ENCODE measurements around the gene NEK3. TPM values are rescaled to one million over a fixed set of nuclear protein-coding genes. Genes with fewer than 3 reads are reported as not detected.
"Not testable (repeated sequence)": the region's sequence is repeated elsewhere in the genome, so short reads cannot be mapped to it uniquely, and the experiment has no call there.

Gene NEK3
- total and polyA plus RNA-seq, 4 donors: 6.0 to 30.9 (median 19.9) TPM

DNA sequence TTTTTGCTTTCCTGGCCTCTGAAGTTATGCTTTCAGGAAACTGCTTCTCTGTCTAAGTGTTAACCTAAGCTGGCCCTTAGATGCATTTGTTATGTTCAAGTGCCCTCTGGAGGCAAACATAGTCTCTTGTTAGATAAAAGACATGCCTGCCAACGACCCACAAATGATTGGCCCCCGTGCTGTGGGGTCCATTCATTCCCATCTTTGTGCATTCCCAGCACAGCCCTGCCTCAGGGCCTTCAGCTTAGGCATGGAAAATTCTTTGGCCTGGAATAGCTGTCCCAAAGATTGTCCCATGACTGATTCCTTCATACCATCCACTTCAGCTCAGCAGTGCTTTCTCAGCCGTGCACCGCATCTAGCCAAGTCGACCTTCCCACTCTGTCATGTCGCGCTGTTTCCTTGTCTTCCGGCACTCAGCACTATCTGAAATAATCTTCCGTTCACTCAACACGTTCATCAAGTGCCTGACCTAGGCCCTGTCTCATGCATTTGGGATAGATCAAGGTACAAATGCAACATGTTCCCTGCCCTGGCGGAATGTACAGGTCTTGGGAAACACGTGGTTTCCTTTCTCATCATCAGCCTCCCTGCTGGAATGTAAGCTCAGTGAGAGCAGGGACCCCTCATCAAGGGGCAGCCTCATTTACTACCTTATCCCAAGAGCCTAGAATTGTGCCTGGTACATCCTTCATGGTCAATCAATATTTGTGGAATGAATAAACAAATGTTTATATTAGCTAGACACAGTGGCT lies 42.2 kb upstream of the NEK3 start:
- ATAC-seq (ENCODE audit: insufficient read depth, low FRiP score); H3K27me3 ChIP-seq (ENCODE audit: control insufficient read depth in 3 of 3, insufficient read depth in 3 of 3, low read length in 2 of 3); H3K4me3 ChIP-seq; H3K36me3 ChIP-seq (ENCODE audit: control insufficient read depth in 4 of 4, insufficient read depth in 4 of 4, low read length in 4 of 4); H3K27ac ChIP-seq (ENCODE audit: low read depth in 1 of 2, low read length in 1 of 2); H3K9ac ChIP-seq (ENCODE audit: insufficient read depth in 1 of 2, low read length in 2 of 2); H3K9me3 ChIP-seq (ENCODE audit: control insufficient read depth in 4 of 4, insufficient read depth in 3 of 4, low read length in 3 of 4); H3K4me1 ChIP-seq (ENCODE audit: control insufficient read depth in 5 of 5, insufficient read depth in 5 of 5, low read length in 5 of 5): not testable (repeated sequence)
- 26 to 37% methylated on average over 12 of the region's 12 CpGs for WGBS, 2 donors
- DNase-seq: peak; percentile 50 to 84 (median 77)
- TF ChIP-seq, protein P1, sequence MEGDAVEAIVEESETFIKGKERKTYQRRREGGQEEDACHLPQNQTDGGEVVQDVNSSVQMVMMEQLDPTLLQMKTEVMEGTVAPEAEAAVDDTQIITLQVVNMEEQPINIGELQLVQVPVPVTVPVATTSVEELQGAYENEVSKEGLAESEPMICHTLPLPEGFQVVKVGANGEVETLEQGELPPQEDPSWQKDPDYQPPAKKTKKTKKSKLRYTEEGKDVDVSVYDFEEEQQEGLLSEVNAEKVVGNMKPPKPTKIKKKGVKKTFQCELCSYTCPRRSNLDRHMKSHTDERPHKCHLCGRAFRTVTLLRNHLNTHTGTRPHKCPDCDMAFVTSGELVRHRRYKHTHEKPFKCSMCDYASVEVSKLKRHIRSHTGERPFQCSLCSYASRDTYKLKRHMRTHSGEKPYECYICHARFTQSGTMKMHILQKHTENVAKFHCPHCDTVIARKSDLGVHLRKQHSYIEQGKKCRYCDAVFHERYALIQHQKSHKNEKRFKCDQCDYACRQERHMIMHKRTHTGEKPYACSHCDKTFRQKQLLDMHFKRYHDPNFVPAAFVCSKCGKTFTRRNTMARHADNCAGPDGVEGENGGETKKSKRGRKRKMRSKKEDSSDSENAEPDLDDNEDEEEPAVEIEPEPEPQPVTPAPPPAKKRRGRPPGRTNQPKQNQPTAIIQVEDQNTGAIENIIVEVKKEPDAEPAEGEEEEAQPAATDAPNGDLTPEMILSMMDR (IDR thresholded peaks at IDR 0.05; ENCODE audit: control extremely low read depth, extremely low read depth): peak; percentile 34

DNA sequence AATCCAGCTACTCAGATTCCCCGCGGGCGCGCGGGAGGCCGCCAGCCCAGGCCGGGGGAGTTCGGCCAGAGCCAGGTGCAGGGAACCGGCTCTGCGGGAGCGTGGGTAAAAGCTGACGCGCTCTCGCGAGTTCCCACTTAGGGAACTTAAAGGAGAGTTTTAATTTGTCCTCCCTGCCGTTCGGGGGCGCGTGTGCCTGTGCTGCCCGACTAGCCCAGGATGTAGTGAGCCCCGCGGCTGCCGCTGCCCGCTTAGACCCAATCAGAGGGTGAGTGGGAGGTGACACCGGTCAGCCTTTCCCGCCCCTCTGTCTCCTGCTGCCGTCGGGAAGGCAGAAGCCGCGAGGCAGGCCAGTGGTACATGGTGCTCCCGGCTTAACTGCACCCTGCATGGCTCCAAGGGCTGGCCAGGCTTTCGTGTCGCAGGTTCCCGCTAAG lies 36.0 kb upstream of the NEK3 start:
- WGBS, 2 donors: 13 to 37% methylated on average over 29 to 34 of the region's 34 CpGs
- peaks cover 0 to 7% (median 5%) of the 10 kb centered on the region in 5 donors for H3K4me1 ChIP-seq (ENCODE audit: control insufficient read depth in 5 of 5, insufficient read depth in 5 of 5, low read length in 5 of 5)
- ATAC-seq (ENCODE audit: insufficient read depth, low FRiP score) (peak; percentile 37), DNase-seq (peak; percentile 61 to 78 (median 76))
- H3K27ac ChIP-seq (ENCODE audit: low read depth in 1 of 2, low read length in 1 of 2): peak overlapping the region in 1 of 2 donors; percentile 25
- TF ChIP-seq, protein P1 (IDR thresholded peaks at IDR 0.05; ENCODE audit: control extremely low read depth, extremely low read depth): no peak
- H3K4me3 ChIP-seq: peak overlapping the region; percentile 12
- peaks cover 0 to 3% (median 0%) of the 10 kb centered on the region in 4 donors for H3K36me3 ChIP-seq (ENCODE audit: control insufficient read depth in 4 of 4, insufficient read depth in 4 of 4, low read length in 4 of 4)
- H3K27me3 ChIP-seq (ENCODE audit: control insufficient read depth in 3 of 3, insufficient read depth in 3 of 3, low read length in 2 of 3): no peaks in the 10 kb centered on the region
- H3K9me3 ChIP-seq (ENCODE audit: control insufficient read depth in 4 of 4, insufficient read depth in 3 of 4, low read length in 3 of 4): no peaks in the 10 kb centered on the region
- H3K9ac ChIP-seq (ENCODE audit: insufficient read depth in 1 of 2, low read length in 2 of 2): peak overlapping the region in 1 of 2 donors; percentile 49

DNA sequence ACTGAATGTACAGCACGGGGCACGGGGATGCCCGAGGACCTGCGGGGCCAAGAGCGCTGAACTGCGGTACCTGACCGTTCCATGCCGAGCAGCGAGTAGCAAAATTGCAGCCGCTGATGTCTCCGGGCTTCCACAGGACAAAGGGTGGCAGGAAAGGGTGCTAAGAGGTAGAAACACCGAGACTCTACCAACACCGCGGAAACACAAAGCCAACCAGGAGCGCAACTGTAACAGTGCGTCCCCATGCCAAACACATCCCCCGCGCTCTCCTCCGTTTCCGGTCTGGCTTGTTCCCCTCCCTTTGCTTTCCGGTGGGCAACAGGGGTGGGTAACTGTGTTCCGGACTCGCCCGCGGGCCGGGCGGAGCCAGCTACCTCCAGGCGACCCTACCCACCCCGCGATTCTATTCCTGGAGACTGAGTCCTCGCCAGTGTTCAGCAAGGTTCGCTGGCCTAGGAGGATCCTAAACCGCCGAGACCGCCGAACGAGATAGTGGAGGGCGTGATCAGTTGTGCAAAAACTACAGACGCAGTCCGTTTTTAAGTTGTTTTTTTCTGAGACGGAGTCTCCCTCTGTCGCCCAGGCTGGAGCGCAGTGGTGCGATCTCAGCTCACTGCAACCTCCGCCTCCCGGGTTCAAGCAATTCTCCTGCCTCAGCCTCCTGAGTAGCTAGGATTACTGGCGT lies 34.9 kb upstream of the NEK3 start:
- peak overlapping the region; percentile 98 for H3K4me3 ChIP-seq
- peak overlapping the region; percentile 81 to 93 for H3K27ac ChIP-seq (ENCODE audit: low read depth in 1 of 2, low read length in 1 of 2)
- H3K9ac ChIP-seq (ENCODE audit: insufficient read depth in 1 of 2, low read length in 2 of 2): peak overlapping the region; percentile 30 to 86
- TF ChIP-seq, protein P1 (IDR thresholded peaks at IDR 0.05; ENCODE audit: control extremely low read depth, extremely low read depth): no peak
- ATAC-seq (ENCODE audit: insufficient read depth, low FRiP score) (peak; percentile 96), DNase-seq (peak; percentile 90 to 93 (median 91))
- peaks cover 0 to 7% (median 5%) of the 10 kb centered on the region in 5 donors for H3K4me1 ChIP-seq (ENCODE audit: control insufficient read depth in 5 of 5, insufficient read depth in 5 of 5, low read length in 5 of 5)
- 0% methylated on average over 46 to 47 of the region's 47 CpGs for WGBS, 2 donors
- no peaks in the 10 kb centered on the region for H3K9me3 ChIP-seq (ENCODE audit: control insufficient read depth in 4 of 4, insufficient read depth in 3 of 4, low read length in 3 of 4)
- H3K27me3 ChIP-seq (ENCODE audit: control insufficient read depth in 3 of 3, insufficient read depth in 3 of 3, low read length in 2 of 3): no peaks in the 10 kb centered on the region
- peaks cover 0 to 3% (median 0%) of the 10 kb centered on the region in 4 donors for H3K36me3 ChIP-seq (ENCODE audit: control insufficient read depth in 4 of 4, insufficient read depth in 4 of 4, low read length in 4 of 4)

DNA sequence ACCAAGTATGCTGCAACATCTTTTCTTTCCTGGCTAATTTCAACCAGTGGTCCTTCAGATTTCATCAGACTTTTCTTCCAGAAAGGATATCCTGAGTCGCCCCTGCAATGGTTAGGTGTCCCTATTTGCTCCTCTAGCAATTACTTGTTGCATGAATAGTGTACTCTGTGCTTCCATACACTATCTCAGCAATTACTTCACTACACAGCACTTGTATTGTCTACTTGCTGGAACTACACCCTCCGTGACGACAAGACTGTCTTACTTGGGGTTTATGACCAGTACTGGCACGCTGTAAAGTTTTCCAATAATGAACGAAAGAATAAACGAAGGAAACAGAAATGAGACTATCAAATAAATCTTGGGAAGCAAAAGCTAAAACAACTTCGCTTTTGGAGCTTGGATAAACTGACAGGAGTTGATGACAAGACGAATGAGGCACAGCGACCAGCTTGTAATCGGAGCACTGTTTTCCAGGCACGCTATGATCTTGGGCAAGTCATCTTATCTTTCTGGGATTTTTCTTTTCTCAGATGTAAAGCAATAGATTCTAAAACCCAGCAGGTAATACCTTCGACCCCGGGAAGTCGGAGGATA lies 34.3 kb upstream of the NEK3 start:
- H3K9ac ChIP-seq (ENCODE audit: insufficient read depth in 1 of 2, low read length in 2 of 2): peak overlapping the region; percentile 30 to 86
- WGBS, 2 donors: 1% methylated on average over 14 of the region's 14 CpGs
- not testable (repeated sequence) for ATAC-seq (ENCODE audit: insufficient read depth, low FRiP score); H3K9me3 ChIP-seq (ENCODE audit: control insufficient read depth in 4 of 4, insufficient read depth in 3 of 4, low read length in 3 of 4); H3K4me1 ChIP-seq (ENCODE audit: control insufficient read depth in 5 of 5, insufficient read depth in 5 of 5, low read length in 5 of 5); H3K27me3 ChIP-seq (ENCODE audit: control insufficient read depth in 3 of 3, insufficient read depth in 3 of 3, low read length in 2 of 3); H3K36me3 ChIP-seq (ENCODE audit: control insufficient read depth in 4 of 4, insufficient read depth in 4 of 4, low read length in 4 of 4)
- peak; percentile 15 to 51 (median 44) for DNase-seq
- peak overlapping the region; percentile 98 for H3K4me3 ChIP-seq
- H3K27ac ChIP-seq (ENCODE audit: low read depth in 1 of 2, low read length in 1 of 2): peak overlapping the region; percentile 81 to 93

DNA sequence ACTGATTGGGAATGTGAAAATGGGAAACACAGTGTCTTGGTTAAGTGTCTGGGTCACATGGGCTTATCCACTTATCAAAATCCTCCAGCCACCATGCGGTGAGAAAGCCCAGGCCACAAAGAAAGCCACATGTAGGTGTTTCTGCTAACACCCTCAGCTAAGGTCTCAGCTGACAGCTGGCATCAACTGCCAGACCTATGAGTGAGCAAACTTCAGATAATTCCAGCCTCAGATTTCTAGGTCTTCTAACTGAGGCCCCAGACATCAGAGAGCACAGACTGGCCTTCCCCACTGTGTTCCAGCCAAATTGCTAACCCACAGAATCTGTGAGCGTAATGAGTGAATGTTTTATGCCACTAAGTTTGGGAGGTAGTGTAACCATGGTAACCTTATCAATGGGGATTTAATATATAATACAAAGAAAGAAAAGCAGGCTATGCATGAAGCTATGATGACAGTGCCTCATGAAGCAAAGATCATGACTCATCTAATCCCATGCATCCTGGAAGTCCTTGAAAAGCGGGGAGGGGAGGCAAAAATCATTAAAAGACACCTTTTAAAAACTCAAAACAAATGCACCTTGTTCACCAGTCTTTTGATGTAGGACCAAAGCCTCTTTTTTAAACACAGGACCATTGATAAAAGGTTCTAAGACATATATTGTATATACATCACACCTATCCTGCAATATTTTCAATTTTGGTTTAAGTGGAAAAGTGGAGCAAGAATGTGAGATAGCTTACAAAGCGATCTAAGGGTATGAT lies 28.2 kb upstream of the NEK3 start:
- 59 to 76% methylated on average over 3 to 4 of the region's 4 CpGs for WGBS, 2 donors
- not testable (repeated sequence) for H3K9ac ChIP-seq (ENCODE audit: insufficient read depth in 1 of 2, low read length in 2 of 2); H3K4me3 ChIP-seq; ATAC-seq (ENCODE audit: insufficient read depth, low FRiP score); H3K4me1 ChIP-seq (ENCODE audit: control insufficient read depth in 5 of 5, insufficient read depth in 5 of 5, low read length in 5 of 5); H3K27me3 ChIP-seq (ENCODE audit: control insufficient read depth in 3 of 3, insufficient read depth in 3 of 3, low read length in 2 of 3); DNase-seq; H3K9me3 ChIP-seq (ENCODE audit: control insufficient read depth in 4 of 4, insufficient read depth in 3 of 4, low read length in 3 of 4); H3K36me3 ChIP-seq (ENCODE audit: control insufficient read depth in 4 of 4, insufficient read depth in 4 of 4, low read length in 4 of 4)
- peak overlapping the region in 1 of 2 donors; percentile 64 for H3K27ac ChIP-seq (ENCODE audit: low read depth in 1 of 2, low read length in 1 of 2)

Data from lung (tissue), 12 donors.